Activated CD8-positive, alpha-beta memory T cell treated with anti-CD3 and anti-CD28 coated beads, Interleukin-2, amount 50 U/mL, for 1 hour (primary cell): ENCODE measurements around the gene MS4A3.
"Not testable (repeated sequence)": the region's sequence is repeated elsewhere in the genome, so short reads cannot be mapped to it uniquely, and the experiment has no call there.

Source experiments
- DNase-seq: peaks from one replicate; pipeline ENCODE4 v3.0.0-alpha.2; 2020; ENCODE audit errors: extremely low read depth

The MS4A3 gene

GRCh38 chr11:60056349-60056969 lies at the start of gene MS4A3:
MS4A3 (plus strand) TSS chr11:60056665; CDS start chr11:60061161, 4,496 bp downstream.
- DNase-seq: no peak

GRCh38 chr11:60016881-60017280 lies 39.6 kb upstream of the MS4A3 start, which contains the start of gene OOSP4B:
OOSP4B (plus strand) TSS chr11:60017181.
- no peak for DNase-seq

GRCh38 chr11:60018058-60018457 lies 38.4 kb upstream of the MS4A3 start:
- DNase-seq: no peak

- DNase-seq: not testable (repeated sequence)
These were observed 36.1 kb upstream of the MS4A3 start for GRCh38 chr11:60020376-60020775.

GRCh38 chr11:60029015-60029632 lies 27.3 kb upstream of the MS4A3 start:
- DNase-seq: no peak

- DNase-seq: no peak
These were observed 16.4 kb upstream of the MS4A3 start, which contains the start of gene OOSP2 for GRCh38 chr11:60040109-60040508. OOSP2 (plus strand) TSS chr11:60040409; CDS start chr11:60040460, 51 bp downstream.

- DNase-seq: not testable (repeated sequence)
These were observed 6.0 kb upstream of the MS4A3 start for GRCh38 chr11:60050422-60050821.

- not testable (repeated sequence) for DNase-seq
These were observed 5.6 kb upstream of the MS4A3 start for GRCh38 chr11:60050839-60051238.

- no peak for DNase-seq
These were observed 2.6 kb downstream of the MS4A3 start for GRCh38 chr11:60059052-60059451.

GRCh38 chr11:60059521-60060240 lies 3.2 kb downstream of the MS4A3 start:
- DNase-seq: no peak

GRCh38 chr11:60064111-60064510 lies 7.6 kb downstream of the MS4A3 start:
- DNase-seq: no peak

- DNase-seq: no peak
These were observed 9.3 kb downstream of the MS4A3 start for GRCh38 chr11:60065801-60066200.

- no peak for DNase-seq
These were observed 13.0 kb downstream of the MS4A3 start for GRCh38 chr11:60069450-60069849.

- not testable (repeated sequence) for DNase-seq
These were observed 15.2 kb downstream of the MS4A3 start for GRCh38 chr11:60071644-60072043.

- no peak for DNase-seq
These were observed 20.9 kb downstream of the MS4A3 start for GRCh38 chr11:60077216-60077817.

GRCh38 chr11:60077981-60078380 lies 21.5 kb downstream of the MS4A3 start:
- no peak for DNase-seq

- DNase-seq: no peak
These were observed 22.3 kb downstream of the MS4A3 start for GRCh38 chr11:60078745-60079144.

- no peak for DNase-seq
These were observed 24.1 kb downstream of the MS4A3 start for GRCh38 chr11:60080535-60080934.

- no peak for DNase-seq
These were observed 28.3 kb downstream of the MS4A3 start for GRCh38 chr11:60084631-60085273.

GRCh38 chr11:60085909-60086308 lies 29.4 kb downstream of the MS4A3 start:
- no peak for DNase-seq

- no peak for DNase-seq
These were observed 30.8 kb downstream of the MS4A3 start for GRCh38 chr11:60087239-60087638.

GRCh38 chr11:60088364-60088763 lies 31.9 kb downstream of the MS4A3 start, which contains the start of gene MS4A2:
MS4A2 (plus strand) TSS chr11:60088664; CDS start chr11:60088766, 102 bp downstream.
- no peak for DNase-seq
